GM21737 (cell line): ENCODE measurements around the gene CEMIP.

ENCODE experiments used
- ATAC-seq: cut with Tn5 transposase; IDR thresholded peaks from one replicate; pipeline ENCODE4 v1.9.1; 2021; ENCODE audit warnings: mild to moderate bottlenecking, moderate library complexity; ENCODE audit not compliant: unreplicated experiment

Gene CEMIP

DNA sequence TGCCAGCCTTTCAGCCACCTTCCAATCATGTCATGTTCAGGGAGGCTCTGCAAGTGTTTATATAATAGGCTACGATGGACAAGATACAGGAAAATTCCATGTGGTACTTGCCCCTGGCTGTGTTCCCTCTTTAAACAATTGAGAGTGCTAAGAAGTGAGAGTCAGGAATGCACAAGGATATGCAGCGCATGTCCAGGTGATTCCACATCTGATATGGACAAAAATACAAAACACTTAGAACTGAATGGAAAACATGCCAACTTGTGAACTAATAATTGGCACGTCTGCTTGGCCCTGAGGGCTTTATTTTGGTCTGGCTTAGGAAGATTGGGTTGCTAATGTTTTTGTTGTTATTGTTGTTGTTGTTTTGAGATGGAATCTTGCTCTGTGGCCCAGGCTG, 100.9 kb downstream of the CEMIP start:
- no peak for ATAC-seq

GRCh38 chr15:80883641-80884040, 104.5 kb downstream of the CEMIP start:
- no peak for ATAC-seq

DNA sequence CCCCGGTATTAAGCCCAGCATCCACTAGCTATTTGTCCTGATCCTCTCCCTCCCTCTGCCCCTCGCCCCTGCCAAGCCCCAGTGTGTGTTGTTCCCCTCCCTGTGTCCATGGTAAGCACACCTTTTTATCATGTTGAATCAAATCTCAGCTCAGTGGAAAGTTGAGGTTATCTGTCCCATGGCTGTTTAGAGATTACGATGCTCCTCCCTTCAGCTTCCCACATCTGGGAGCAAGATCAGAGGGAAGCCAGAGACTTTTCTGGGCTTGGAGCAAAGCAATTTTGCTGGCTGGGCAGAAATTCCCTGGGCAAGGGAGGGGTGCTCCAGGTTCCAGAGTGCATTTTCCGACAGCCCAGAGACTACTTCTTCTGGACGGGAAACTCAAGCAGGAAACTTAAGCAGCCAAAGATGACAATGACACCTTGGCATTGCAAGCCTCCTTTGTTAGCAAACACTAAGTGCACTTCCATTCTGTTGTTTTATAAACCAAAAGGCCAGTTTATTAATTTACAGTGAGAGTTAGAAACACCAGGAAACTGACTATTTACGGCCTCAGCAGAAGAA, 105.9 kb downstream of the CEMIP start:
- ATAC-seq = no peak

DNA sequence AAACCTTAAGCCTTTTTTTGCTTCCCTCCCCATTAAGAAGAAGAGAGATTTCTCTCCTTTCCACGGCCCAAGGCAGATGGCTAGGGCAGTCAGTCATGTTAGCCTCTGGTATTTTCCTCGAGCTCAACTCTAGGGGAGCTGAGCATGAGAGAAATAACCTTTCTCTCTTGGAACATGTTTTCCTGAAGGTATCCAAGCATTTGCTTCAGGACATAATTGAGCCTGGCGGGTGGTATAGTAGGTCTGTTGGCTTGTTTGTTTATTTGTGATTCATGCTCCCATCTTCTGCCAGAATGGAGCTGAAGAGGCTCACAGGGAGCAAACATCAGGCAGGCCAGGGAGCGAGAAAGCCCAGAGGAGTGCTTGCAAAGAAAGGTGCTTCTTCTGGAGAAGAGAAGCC, 108.0 kb downstream of the CEMIP start:
- no peak for ATAC-seq

- no peak for ATAC-seq
These were observed 109.7 kb downstream of the CEMIP start for GRCh38 chr15:80888846-80889245.

DNA sequence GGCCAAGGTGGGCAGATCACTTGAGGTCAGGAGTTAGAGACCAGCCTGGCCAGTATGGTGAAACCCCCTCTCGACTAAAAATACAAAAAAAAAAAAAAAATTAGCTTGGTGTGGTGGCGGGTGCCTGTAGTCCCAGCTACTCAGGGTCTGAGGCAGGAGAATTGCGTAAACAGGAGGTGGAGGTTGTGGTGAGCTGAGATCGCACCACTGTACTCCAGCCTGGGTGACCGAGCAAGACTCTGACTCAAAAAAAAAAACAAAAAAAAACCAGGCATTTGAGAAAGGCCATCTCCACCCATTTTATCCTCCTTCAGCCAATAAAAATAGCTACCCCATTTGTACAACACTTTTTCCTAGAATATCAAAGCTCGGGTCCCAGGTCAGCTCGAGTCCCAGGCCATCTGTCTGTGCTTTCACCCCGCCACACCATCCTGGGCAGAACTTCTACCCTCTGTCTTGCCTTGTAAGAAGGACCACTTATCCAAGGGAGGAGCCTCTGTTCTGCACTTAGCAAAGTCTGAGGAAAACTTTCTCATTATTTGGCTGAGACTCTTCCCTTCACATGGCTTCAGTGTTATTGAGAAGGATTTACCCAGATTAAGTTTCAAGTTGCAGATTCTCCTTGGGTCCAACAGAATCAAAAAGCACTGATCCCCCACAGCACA, 111.3 kb downstream of the CEMIP start:
- ATAC-seq = no peak

GRCh38 chr15:80891006-80891405, 111.8 kb downstream of the CEMIP start:
- ATAC-seq = no peak

DNA sequence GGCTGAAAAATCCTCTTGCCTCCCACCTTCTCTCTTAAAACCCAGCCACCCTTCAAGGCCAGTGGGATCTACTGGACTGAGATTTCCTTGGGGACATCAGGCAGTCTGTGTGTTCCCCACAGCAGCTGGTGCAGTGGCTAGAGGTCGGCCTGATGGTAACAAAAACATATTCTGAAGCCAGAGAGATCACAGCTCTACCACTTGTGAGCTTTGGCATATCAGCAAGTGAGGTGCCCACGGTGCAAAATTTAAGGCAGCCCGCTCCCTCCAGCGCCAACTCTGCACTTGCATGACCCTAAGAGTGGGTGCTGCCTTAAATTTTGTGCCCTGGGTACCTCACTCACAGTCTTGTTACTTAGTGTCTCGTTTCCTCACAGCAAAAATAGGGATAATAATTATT, 113.2 kb downstream of the CEMIP start:
- no peak for ATAC-seq

- no peak for ATAC-seq
These were observed 114.6 kb downstream of the CEMIP start for GRCh38 chr15:80893777-80894176.

GRCh38 chr15:80895091-80895490, 115.9 kb downstream of the CEMIP start:
- no peak for ATAC-seq

GRCh38 chr15:80895965-80896364, 116.8 kb downstream of the CEMIP start:
- no peak for ATAC-seq

- ATAC-seq = no peak
These were observed 118.9 kb downstream of the CEMIP start for GRCh38 chr15:80898040-80898439.

- no peak for ATAC-seq
These were observed 123.2 kb downstream of the CEMIP start for GRCh38 chr15:80902298-80902801.

- ATAC-seq = no peak
These were observed 125.8 kb downstream of the CEMIP start for GRCh38 chr15:80904998-80905397.

DNA sequence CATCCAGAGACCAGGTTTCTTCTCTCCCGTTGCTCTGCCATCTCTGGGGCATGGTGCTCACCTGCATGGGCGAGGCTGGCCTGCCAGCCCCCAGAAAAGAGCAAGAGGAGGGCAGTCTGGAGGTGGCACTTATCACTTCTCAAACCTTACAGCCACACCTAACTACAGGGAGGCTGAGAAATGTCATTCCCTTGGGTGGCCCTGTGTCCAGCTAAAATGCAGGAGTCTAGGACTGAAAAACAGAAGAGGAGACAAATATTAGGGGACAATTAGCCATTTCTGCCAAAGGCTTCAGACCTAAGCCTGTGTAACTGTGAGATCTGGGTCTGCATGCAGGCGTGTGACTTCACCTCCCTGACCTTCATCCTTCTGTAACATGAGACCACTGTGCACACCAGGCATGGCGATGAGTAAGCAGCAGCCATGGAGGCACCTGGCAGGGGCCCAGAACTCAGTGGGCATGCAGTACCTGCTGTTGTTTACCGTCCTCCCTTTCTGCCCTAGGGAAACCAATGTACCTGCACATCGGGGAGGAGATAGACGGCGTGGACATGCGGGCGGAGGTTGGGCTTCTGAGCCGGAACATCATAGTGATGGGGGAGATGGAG, 127.1 kb downstream of the CEMIP start:
- ATAC-seq = no peak

GRCh38 chr15:80911821-80912220, 132.7 kb downstream of the CEMIP start:
- no peak for ATAC-seq

DNA sequence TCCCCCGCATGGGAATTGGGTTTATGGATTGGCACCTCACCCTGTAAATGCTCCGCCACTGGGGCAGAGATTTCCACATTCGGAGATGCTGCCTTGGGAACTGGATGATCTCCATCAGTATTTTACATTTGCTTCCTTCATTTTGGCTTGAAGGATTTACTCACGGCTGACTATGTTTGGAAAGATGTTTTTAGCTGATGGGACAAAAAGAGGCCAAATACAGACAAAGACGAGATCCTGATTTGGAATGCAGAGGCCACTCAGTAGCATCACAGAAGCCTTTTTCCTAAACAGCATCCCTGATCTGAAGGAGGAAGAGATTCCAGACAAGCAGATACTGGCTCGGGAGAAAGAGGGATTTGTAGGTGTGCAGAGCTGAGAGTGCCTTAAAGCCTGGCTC, 133.5 kb downstream of the CEMIP start:
- ATAC-seq = no peak

DNA sequence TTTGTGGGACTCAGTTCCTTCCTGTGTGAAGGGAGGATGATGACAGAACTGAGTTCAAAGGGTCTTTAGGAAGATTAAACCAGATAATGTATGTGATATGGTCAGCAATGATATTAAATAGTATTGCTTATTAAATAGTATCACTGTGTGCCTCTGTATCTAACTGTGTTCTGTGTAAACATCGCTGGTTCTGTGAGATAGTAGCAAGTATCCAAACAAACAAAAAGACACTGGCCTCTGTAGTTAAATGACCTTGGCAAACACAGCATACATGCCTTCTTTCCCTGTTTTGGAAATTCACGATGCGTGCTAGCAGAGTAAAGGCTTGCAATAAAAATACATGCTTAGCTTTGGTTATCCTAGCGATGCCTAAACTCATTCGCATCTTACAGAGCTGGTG, 134.4 kb downstream of the CEMIP start:
- no peak for ATAC-seq

- no peak for ATAC-seq
These were observed 136.3 kb downstream of the CEMIP start for GRCh38 chr15:80915472-80915871.

DNA sequence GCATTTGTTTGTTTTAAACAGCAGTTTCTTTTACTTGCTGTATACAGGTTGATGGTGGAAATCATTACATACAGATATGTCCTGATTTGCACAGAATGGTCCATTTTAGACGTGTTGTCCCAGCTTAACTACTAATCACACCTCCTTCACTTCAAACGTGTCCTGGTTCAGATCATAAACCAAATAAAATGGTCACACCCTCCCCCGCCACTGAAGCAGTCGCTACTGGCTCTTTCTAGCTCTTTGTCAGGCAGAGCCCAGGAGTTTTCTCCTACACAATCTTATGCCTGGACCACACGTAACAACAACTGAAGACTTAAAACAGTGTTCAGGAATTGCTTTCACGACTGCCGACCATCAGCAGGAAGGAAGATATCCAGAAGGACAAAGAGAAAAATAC, 136.9 kb downstream of the CEMIP start:
- no peak for ATAC-seq

GRCh38 chr15:80918196-80918783, 139.1 kb downstream of the CEMIP start:
- no peak for ATAC-seq

- ATAC-seq = no peak
These were observed 141.1 kb downstream of the CEMIP start for GRCh38 chr15:80920271-80920699.
